Common myeloid progenitor, CD34-positive (primary cell): ENCODE results near the gene HOXB5.

Source experiments
- CTCF ChIA-PET: fragments of 350-600 bp; sonication (Branson Sonifier 250); formaldehyde crosslinking; loops from one replicate; lab custom pipeline; 2021; ENCODE audit warnings: antibody characterized with exemption; lab: Charles Lee
- POLR2A ChIA-PET: fragments of 350-600 bp; sonication (Branson Sonifier 250); formaldehyde crosslinking; loops from one replicate; lab custom pipeline; 2021; ENCODE audit warnings: antibody characterized with exemption; lab: Charles Lee
- DNase-seq, 3 donors: peaks; one replicate each; pipeline versions ENCODE4 v3.0.0 to v3.0.0-alpha.2; 2013
- H3K27ac ChIP-seq, 2 experiments: 1 replicate in 1 of 2; 2 replicates in 1 of 2; pipeline ENCODE4 v1.7.0; 2013; ENCODE audit warnings: inconsistent platforms in 2 of 2, low read length in 2 of 2, mild to moderate bottlenecking in 2 of 2, low read depth in 1 of 2, moderate library complexity in 1 of 2; ENCODE audit not compliant: severe bottlenecking in 2 of 2, insufficient read depth in 1 of 2, poor library complexity in 1 of 2
- H3K27me3 ChIP-seq, 5 experiments: replicated peaks in 2 of 5; 1 replicate in 3 of 5; 2 replicates in 2 of 5; pipeline versions ENCODE4 v1.6.1 to v1.7.0; 2013; ENCODE audit warnings: low read length in 4 of 5, mild to moderate bottlenecking in 2 of 5, moderate library complexity in 2 of 5, inconsistent platforms in 1 of 5; ENCODE audit not compliant: insufficient read depth in 5 of 5, control insufficient read depth in 4 of 5
- H3K36me3 ChIP-seq, 4 experiments: 1 replicate in 2 of 4; 2 replicates in 2 of 4; pipeline versions ENCODE4 v1.6.1 to v1.7.0; 2013; ENCODE audit warnings: low read length in 3 of 4, control low read depth in 1 of 4, mild to moderate bottlenecking in 1 of 4; ENCODE audit not compliant: control insufficient read depth in 4 of 4, insufficient read depth in 4 of 4
- H3K4me1 ChIP-seq, 4 experiments: 1 replicate in 3 of 4; 2 replicates in 1 of 4; pipeline versions ENCODE4 v1.6.1 to v1.7.1; 2013; ENCODE audit warnings: low read length in 3 of 4, mild to moderate bottlenecking in 3 of 4, control low read depth in 1 of 4, inconsistent platforms in 1 of 4, moderate library complexity in 1 of 4; ENCODE audit not compliant: control insufficient read depth in 4 of 4, insufficient read depth in 4 of 4; ENCODE audit errors: control extremely low read depth in 1 of 4
- H3K4me3 ChIP-seq, 7 experiments: 1 replicate in 4 of 7; 2 replicates in 3 of 7; pipeline versions ENCODE4 v1.5.1 to v1.7.0; 2013; ENCODE audit warnings: mild to moderate bottlenecking in 7 of 7, low read length in 6 of 7, moderate library complexity in 6 of 7, inconsistent platforms in 2 of 7, low read depth in 2 of 7, control low read depth in 1 of 7; ENCODE audit not compliant: insufficient read depth in 4 of 7, control insufficient read depth in 1 of 7; ENCODE audit errors: extremely low read depth in 1 of 7
- H3K9me3 ChIP-seq, 5 experiments: 1 replicate in 4 of 5; 2 replicates in 1 of 5; pipeline versions ENCODE4 v1.6.1 to v1.7.1; 2013; ENCODE audit warnings: low read length in 4 of 5, mild to moderate bottlenecking in 2 of 5, inconsistent platforms in 1 of 5, low read depth in 1 of 5, moderate library complexity in 1 of 5; ENCODE audit not compliant: control insufficient read depth in 4 of 5, insufficient read depth in 2 of 5; ENCODE audit errors: control extremely low read depth in 1 of 5
- WGBS: methylation state at CpG from one replicate; pipeline ENCODE4 v1.1.5; 2013; ENCODE audit not compliant: insufficient coverage; 5-methylcytosine and 5-hydroxymethylcytosine counted together

Gene HOXB5

DNA sequence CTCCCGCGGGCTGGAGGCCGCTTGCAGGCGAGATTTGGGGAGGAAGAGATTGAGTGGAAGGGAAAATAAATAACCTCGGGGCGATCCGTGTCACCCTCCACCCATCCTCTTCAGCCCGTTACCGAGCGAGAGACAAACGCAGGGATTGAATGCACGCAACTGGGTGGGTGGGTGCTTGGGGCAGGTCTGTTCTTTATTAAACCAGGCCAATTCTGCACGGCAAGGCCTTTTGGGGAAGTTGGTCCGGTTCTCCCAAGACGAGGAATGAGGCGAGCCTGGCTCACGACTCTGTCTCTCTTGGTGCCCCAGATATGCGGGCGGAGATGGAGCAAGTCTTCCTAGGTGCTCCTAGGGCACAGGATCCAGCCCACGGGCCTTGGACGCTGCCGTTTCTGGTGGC, 17.6 kb upstream of the HOXB5 start:
- no peak for DNase-seq
- H3K27me3 ChIP-seq: peaks cover 18 to 96% (median 50%) of the 10 kb centered on the region in 5 experiments
- peaks cover 0 to 48% (median 45%) of the 10 kb centered on the region in 4 experiments for H3K4me1 ChIP-seq
- H3K36me3 ChIP-seq: no peaks in the 10 kb centered on the region
- ChIA-PET CTCF (no interaction called here), POLR2A (no interaction called here)
- 1% methylated on average over 18 of the region's 22 CpGs for WGBS
- H3K4me3 ChIP-seq: peak overlapping the region; percentile 23 to 85 (median 64)
- H3K9me3 ChIP-seq: no peaks in the 10 kb centered on the region
- no peak overlapping the region for H3K27ac ChIP-seq

DNA sequence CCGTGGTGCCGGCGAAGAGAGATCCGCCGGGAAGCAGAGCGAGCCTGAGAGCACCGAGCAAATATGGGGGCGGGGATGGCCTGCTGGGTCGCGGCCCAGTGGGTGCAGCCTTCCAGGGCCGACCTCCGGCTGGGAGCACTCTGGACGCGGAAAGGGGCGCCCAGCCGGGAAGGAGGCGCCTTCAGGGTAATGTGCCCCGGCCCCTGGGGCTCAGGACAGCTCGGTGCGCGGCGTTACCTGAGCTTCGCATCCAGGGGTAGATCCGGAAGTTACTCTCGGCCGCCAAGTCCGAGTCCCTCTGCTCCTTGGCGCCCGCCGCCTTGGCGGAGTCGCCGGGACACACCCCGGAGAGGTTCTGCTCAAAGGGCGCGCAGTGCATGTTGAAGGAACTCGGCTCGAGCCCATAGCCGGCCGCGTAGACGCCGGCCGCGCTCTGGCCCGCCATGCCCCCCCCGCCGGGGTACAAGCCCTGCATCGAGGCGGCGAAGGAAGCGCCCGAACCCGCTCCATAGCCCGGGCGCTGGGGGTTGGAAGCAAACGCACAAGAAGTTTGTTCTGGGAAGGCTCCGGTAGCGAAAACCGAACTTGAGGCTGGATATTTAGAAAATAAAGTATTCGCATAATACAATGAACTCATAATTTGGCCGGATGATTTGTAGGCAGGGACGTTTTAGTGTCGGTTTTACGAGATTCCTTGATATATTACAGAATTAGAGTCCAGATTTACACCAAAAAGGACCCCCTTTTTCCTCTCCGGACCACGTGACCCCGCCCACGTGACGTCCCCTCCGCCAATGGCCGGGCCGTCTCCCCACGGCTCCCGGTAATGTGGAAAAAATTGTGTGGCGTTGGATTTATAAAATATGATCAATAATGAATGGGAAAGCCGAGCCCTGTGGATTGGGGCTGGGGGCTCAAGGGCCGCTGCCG, 17.0 kb upstream of the HOXB5 start, which contains the start of gene HOXB7:
HOXB7 (minus strand) TSS at position 736 of the 930 bp plus-strand sequence; CDS start at position 637, 99 bp downstream.
- Histone ChIP-seq H3K27ac (peak within 1 kb of the TSS in 1 of 2 experiments; percentile 61), H3K4me3 (peak within 1 kb of the TSS; percentile 43 to 85 (median 68)), H3K9me3 (no peaks in the 10 kb centered on the region), H3K27me3 (peaks cover 21 to 93% (median 43%) of the 10 kb centered on the region in 5 experiments), H3K36me3 (no peaks in the 10 kb centered on the region), H3K4me1 (peaks cover 0 to 48% (median 45%) of the 10 kb centered on the region in 4 experiments)
- WGBS: under 1% methylated on average over 55 of the region's 79 CpGs
- ChIA-PET POLR2A (no interaction called here), CTCF (interaction anchor here (0.8 to 1.7 kb wide), 4 partner anchors 8 to 15 kb away, joined by 3 to 7 read pairs (median 4); partner anchors contain the start of gene HOXB9)
- no peak for DNase-seq

DNA sequence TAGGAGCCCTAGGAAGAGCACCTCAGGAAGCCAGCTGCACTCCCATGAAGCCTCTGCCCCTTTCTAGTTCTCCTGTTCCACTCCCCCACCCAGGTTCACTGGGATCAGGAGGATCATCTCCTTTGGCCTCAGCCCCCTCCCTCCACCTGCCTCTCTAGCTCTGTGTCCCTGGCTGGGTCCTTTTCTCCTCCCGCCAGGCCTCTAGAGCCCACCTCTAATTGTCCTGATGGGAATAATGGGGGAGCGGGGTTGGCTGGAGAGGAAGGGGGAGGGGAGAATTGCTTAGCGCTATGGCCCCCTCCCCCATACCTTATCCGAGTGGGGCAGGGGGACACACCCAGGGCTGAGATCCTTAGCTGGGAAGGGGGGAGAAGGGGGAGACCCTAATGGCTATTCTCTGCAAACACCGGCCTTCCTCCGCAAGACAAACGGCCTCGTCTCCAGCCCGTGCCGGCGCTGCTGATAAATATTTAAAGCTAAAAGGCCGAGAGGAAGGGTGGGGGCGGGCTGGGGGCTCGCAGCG, 16.2 kb upstream of the HOXB5 start:
- no peak overlapping the region for H3K27ac ChIP-seq
- H3K27me3 ChIP-seq: peaks cover 15 to 90% (median 36%) of the 10 kb centered on the region in 5 experiments
- 2% methylated on average over 10 of the region's 15 CpGs for WGBS
- ChIA-PET POLR2A (no interaction called here), CTCF (interaction anchor here (0.8 to 1.7 kb wide), 4 partner anchors 9 to 16 kb away, joined by 3 to 7 read pairs (median 4); partner anchors contain the start of gene HOXB9)
- H3K9me3 ChIP-seq: no peaks in the 10 kb centered on the region
- peaks cover 0 to 48% (median 43%) of the 10 kb centered on the region in 4 experiments for H3K4me1 ChIP-seq
- H3K4me3 ChIP-seq: peak overlapping the region; percentile 43 to 85 (median 68)
- DNase-seq: no peak
- H3K36me3 ChIP-seq: no peaks in the 10 kb centered on the region

DNA sequence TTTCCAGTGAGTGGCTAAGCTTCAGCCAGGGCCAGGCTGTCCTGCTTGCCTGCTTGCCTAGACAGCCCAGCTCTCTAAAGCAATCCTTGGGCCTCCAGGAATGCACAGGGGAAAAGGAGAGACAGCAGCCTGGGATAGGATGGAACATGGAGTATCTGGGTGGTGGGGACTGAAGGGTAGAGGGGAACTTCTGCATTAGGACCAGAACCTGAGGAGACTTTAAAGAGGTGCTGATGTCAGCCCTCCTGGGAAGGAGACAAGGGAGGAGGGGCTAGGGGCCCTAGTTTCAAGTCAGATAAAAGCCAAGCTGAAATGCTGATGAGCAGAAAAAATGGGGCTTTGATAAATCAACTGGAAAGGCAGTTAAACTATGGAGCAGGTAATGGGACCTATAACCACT, 15.5 kb upstream of the HOXB5 start:
- ChIA-PET CTCF (interaction anchor here (1.4 to 2.1 kb wide), 3 partner anchors 8 to 20 kb away, joined by 3 to 7 read pairs (median 6); no protein-coding TSS in a partner anchor), POLR2A (no interaction called here)
- no peak for DNase-seq
- Histone ChIP-seq H3K27ac (no peak overlapping the region), H3K36me3 (no peaks in the 10 kb centered on the region), H3K4me1 (peaks cover 0 to 48% (median 38%) of the 10 kb centered on the region in 4 experiments), H3K4me3 (no peak overlapping the region), H3K9me3 (no peaks in the 10 kb centered on the region), H3K27me3 (peaks cover 12 to 87% (median 30%) of the 10 kb centered on the region in 5 experiments)

DNA sequence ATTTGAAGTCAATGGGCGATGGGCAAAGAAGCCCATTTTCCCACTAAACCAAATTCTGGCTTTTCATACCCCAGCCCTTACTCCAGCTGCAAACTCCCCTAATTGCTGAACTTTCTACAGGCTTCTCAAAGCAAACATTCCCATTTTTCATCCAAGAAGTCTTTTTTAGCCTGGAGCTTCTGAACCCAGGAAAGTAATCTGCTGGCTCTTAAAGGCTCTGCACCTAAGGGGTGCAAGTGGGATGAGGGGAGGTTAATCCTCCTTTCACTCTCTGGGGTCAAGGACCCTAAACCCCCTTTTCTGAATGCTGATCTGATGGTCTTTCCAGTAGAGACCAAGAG, 14.9 kb upstream of the HOXB5 start:
- no peak for DNase-seq
- 100% methylated on average over 1 of the region's 1 CpG for WGBS
- POLR2A ChIA-PET: no interaction called here
- H3K9me3 ChIP-seq: no peaks in the 10 kb centered on the region
- H3K4me3 ChIP-seq: no peak overlapping the region
- H3K36me3 ChIP-seq: no peaks in the 10 kb centered on the region
- CTCF ChIA-PET: interaction anchor here (1.4 to 2.1 kb wide), 2 partner anchors 10 to 19 kb away, joined by 3 to 6 read pairs; no protein-coding TSS in a partner anchor
- H3K27ac ChIP-seq: no peak overlapping the region
- H3K4me1 ChIP-seq: peaks cover 0 to 48% (median 34%) of the 10 kb centered on the region in 4 experiments
- peaks cover 12 to 84% (median 27%) of the 10 kb centered on the region in 5 experiments for H3K27me3 ChIP-seq

DNA sequence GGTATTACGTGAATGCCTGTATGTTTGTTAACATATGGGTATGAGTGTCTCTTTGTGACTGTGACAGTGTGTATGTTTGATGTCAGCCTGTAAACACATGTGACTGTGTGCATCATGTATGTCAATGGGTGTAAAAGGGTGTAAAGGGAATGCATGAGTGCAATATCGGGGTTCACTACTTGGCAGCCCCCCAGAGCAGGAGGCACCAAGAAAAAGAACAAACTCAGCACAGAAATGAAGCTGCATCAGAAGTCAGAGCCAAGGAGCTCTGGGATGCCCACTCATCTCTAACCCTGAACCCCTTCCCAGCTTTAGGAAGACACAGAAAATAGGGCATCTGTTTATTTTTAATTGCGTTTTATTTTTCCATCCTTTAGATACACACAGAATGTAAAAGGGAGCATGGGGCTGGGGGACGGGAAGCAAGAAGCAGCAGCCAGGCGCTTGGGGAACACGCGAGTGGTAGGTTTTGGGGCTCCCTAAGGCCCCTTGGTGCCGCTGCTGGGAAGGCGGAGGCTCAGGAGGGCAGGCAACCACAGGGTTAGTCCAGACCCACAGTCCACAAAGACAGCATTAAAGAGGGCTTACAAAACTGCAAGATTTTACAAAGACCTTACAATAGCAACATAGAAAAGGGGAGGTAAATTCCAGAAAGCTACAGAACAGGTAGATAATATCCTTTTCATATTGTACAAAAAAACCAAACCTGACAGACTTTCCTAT, 13.5 kb upstream of the HOXB5 start:
- H3K9me3 ChIP-seq: no peaks in the 10 kb centered on the region
- 96% methylated on average over 8 of the region's 9 CpGs for WGBS
- H3K4me1 ChIP-seq: peaks cover 0 to 47% (median 25%) of the 10 kb centered on the region in 4 experiments
- CTCF ChIA-PET: interaction anchor here (1.0 to 2.1 kb wide), 4 partner anchors 8 to 313 kb away, joined by 3 to 8 read pairs (median 6); partner anchors contain the start of gene HOXB8
- H3K27ac ChIP-seq: no peak overlapping the region
- peaks cover 12 to 82% (median 32%) of the 10 kb centered on the region in 5 experiments for H3K27me3 ChIP-seq
- H3K36me3 ChIP-seq: no peaks in the 10 kb centered on the region
- H3K4me3 ChIP-seq: no peak overlapping the region
- DNase-seq: no peak
- POLR2A ChIA-PET: no interaction called here
